Sigmoid colon (tissue), 4 donors: ENCODE results near the gene PRKAG2.

Experiments
- EP300 ChIP-seq, 4 donors: sonication (generic); formaldehyde crosslinking; IDR thresholded peaks; one replicate each; pipeline ENCODE4 v1.6.1; 2017; ENCODE audit warnings: antibody characterized with exemption in 4 of 4
- POLR2A ChIP-seq, 2 donors: fragments of 450-650 bp; IDR thresholded peaks; one replicate each; pipeline ENCODE4 v1.6.1; 2016; ENCODE audit warnings: antibody characterized with exemption in 2 of 2, mild to moderate bottlenecking in 2 of 2, moderate library complexity in 2 of 2
- POLR2AphosphoS5 ChIP-seq, 4 donors: sonication (generic); formaldehyde crosslinking; IDR thresholded peaks; one replicate each; pipeline ENCODE4 v1.6.1; 2017; ENCODE audit warnings: antibody characterized with exemption in 4 of 4
- TF ChIP-seq, protein P1 (sequence below), 4 experiments: fragments of 450-650 bp in 3 of 4; fragments of 200-600 bp in 1 of 4; IDR thresholded peaks; one replicate each; pipeline ENCODE4 v1.5.1; 2016 to 2019; ENCODE audit warnings: antibody characterized with exemption in 4 of 4, mild to moderate bottlenecking in 3 of 4, moderate library complexity in 2 of 4

DNA sequence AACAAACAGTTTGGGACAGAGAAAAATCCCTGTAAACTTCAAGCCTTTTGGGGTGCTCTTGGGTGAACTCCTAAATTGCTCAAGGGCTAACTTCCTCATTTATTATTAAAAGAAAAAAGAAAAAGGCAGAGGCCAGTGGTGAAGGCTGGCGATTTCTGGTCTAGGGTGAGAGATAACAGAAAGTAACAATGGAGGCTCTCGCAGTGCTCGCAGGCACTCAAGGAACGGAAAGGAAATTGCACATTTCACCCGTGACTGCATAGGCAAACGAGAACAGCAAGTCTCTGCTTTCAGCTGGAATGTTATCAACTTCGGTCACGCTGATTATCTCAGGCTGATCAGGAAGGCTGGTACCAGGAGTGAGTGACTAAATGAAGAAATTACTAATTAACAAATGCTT is 70.7 kb downstream of the PRKAG2 start:
- TF ChIP-seq, protein P1, sequence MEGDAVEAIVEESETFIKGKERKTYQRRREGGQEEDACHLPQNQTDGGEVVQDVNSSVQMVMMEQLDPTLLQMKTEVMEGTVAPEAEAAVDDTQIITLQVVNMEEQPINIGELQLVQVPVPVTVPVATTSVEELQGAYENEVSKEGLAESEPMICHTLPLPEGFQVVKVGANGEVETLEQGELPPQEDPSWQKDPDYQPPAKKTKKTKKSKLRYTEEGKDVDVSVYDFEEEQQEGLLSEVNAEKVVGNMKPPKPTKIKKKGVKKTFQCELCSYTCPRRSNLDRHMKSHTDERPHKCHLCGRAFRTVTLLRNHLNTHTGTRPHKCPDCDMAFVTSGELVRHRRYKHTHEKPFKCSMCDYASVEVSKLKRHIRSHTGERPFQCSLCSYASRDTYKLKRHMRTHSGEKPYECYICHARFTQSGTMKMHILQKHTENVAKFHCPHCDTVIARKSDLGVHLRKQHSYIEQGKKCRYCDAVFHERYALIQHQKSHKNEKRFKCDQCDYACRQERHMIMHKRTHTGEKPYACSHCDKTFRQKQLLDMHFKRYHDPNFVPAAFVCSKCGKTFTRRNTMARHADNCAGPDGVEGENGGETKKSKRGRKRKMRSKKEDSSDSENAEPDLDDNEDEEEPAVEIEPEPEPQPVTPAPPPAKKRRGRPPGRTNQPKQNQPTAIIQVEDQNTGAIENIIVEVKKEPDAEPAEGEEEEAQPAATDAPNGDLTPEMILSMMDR (IDR thresholded peaks at IDR 0.05): no peak
- TF ChIP-seq EP300 (IDR thresholded peaks at IDR 0.05) (no peak), POLR2A (IDR thresholded peaks at IDR 0.05) (no peak), POLR2AphosphoS5 (IDR thresholded peaks at IDR 0.05) (no peak)
